ENCODE results near the gene MS4A6E. TPM values are rescaled to one million over a fixed set of nuclear protein-coding genes. Genes with fewer than 3 reads are reported as not detected.

Gene MS4A6E
- total and polyA plus RNA-seq, 2 of the 8 experiments (the other 6 are each of a cell fraction or from before 2014, with no cell fraction given) = not detected

GRCh38 chr11:60338053-60338452 lies 11.0 kb downstream of the MS4A6E start:
- Histone ChIP-seq H2BK5ac (ENCODE audit: low read depth, low read length) (no peak overlapping the region), H2BK15ac (ENCODE audit: low read length) (no peak overlapping the region), H3K36me3 (ENCODE audit: control insufficient read depth in 2 of 4, insufficient read depth in 4 of 4, low read length in 3 of 4) (no peaks in the 10 kb centered on the region), H2BK12ac (ENCODE audit: low read depth, low read length) (no peak overlapping the region), H3K27me3 (replicated peaks in 1 of 4; ENCODE audit: control insufficient read depth in 3 of 4, extremely low read depth in 1 of 4, insufficient read depth in 3 of 4, low read length in 3 of 4) (no peaks in the 10 kb centered on the region), H2BK120ac (replicated peaks; ENCODE audit: low read depth, low read length) (no peak overlapping the region), H2AFZ (ENCODE audit: low read length) (no peak overlapping the region), H3K9ac (replicated peaks in 1 of 4; ENCODE audit: extremely low read depth in 1 of 4, low read depth in 3 of 4, low read length in 3 of 4) (no peak overlapping the region), H3K23me2 (ENCODE audit: low read depth, low read length) (no peaks in the 10 kb centered on the region), H3K4ac (replicated peaks; ENCODE audit: insufficient read length, low read depth, low read length) (no peak overlapping the region), H3K4me1 (replicated peaks in 1 of 4; ENCODE audit: control insufficient read depth in 3 of 4, insufficient read depth in 4 of 4, low read length in 3 of 4) (peaks cover 0 to 4% (median 0%) of the 10 kb centered on the region in 4 experiments; a peak in 3 of 7 replicates), H3K56ac (replicated peaks; ENCODE audit: insufficient read length, low read depth, low read length) (no peak overlapping the region), H3K23ac (ENCODE audit: insufficient read length) (no peak overlapping the region), H3K79me1 (ENCODE audit: low read depth, low read length) (no peaks in the 10 kb centered on the region), H3K79me2 (ENCODE audit: control insufficient read depth in 1 of 2, insufficient read depth in 2 of 2, low read length in 2 of 2) (no peaks in the 10 kb centered on the region), H3K9me3 (ENCODE audit: insufficient read depth in 2 of 2, low read depth in 1 of 2, low read length in 1 of 2) (no peaks in the 10 kb centered on the region), H4K5ac (ENCODE audit: insufficient read length, low read depth, low read length) (no peak overlapping the region), H4K20me1 (replicated peaks in 1 of 2; ENCODE audit: control insufficient read depth in 1 of 2, insufficient read depth in 2 of 2, low read length in 2 of 2) (no peaks in the 10 kb centered on the region), H3K27ac (ENCODE audit: low read depth, low read length) (no peak overlapping the region), H2AK5ac (ENCODE audit: low read depth, low read length) (no peak overlapping the region), H3K18ac (ENCODE audit: extremely low read depth, low read length) (no peak overlapping the region), H4K91ac (replicated peaks; ENCODE audit: insufficient read length, low read length) (no peak overlapping the region), H2BK20ac (ENCODE audit: low read length) (no peak overlapping the region), H3K4me2 (ENCODE audit: insufficient read depth in 1 of 2, low read depth in 2 of 2, low read length in 2 of 2) (no peak overlapping the region), H3K4me3 (ENCODE audit: extremely low read depth in 1 of 4, insufficient read depth in 2 of 4, low read depth in 3 of 4, low read length in 4 of 4) (no peak overlapping the region), H4K8ac (ENCODE audit: extremely low read depth, insufficient read depth, low read length) (no peak overlapping the region), H3K14ac (ENCODE audit: insufficient read length) (no peak overlapping the region)
- no peak for FAIRE-seq
- no peak for DNase-seq (ENCODE audit: low read depth in 1 of 2, low spot score in 2 of 2)
- ChIA-PET CTCF (ENCODE audit: partially characterized antibody) (no interaction called here), POLR2A (ENCODE audit: partially characterized antibody) (no interaction called here)
- WGBS, 2 experiments (ENCODE audit: extremely low coverage in 1 of 2, insufficient coverage in 1 of 2, insufficient read length in 1 of 2, insufficient replicate concordance in 2 of 2, low coverage in 1 of 2, low lambda C conversion rate in 2 of 2, missing lambda C conversion rate in 1 of 2) = 94% methylated on average over 2 of the region's 2 CpGs; no CpG with 5 or more reads in 1 of the 2 experiments
- no peak for TF ChIP-seq SUZ12 (IDR thresholded peaks at IDR 0.05; ENCODE audit: low read length)
- TF ChIP-seq HDAC6 (IDR thresholded peaks at IDR 0.05; ENCODE audit: low read depth, low read length) = no peak
- TF ChIP-seq PHF8 (conservative IDR thresholded peaks at IDR 0.05; ENCODE audit: low read depth, low read length) = no peak
- no peak for TF ChIP-seq SAP30 (IDR thresholded peaks at IDR 0.05; ENCODE audit: insufficient read depth, insufficient replicate concordance, low read length)
- no peak for TF ChIP-seq SP4 (IDR thresholded peaks at IDR 0.05; ENCODE audit: low read length)
- TF ChIP-seq POLR2A (IDR thresholded peaks at IDR 0.05; ENCODE audit: control extremely low read depth in 1 of 2, low read depth in 2 of 2, low read length in 2 of 2) = no peak
- TF ChIP-seq TAF7 (optimal IDR thresholded peaks at IDR 0.05; ENCODE audit: borderline replicate concordance, low read depth, low read length) = no peak
- TF ChIP-seq E2F6 (IDR thresholded peaks at IDR 0.05) = no peak
- no peak for TF ChIP-seq TEAD4 (IDR thresholded peaks at IDR 0.05; ENCODE audit: low read depth, low read length)
- TF ChIP-seq RBBP5 (IDR thresholded peaks at IDR 0.05; ENCODE audit: borderline replicate concordance, low read depth, low read length) = no peak
- no peak for TF ChIP-seq POU5F1 (IDR thresholded peaks at IDR 0.05; ENCODE audit: low read depth, low read length)
- TF ChIP-seq MAX (IDR thresholded peaks at IDR 0.05) = no peak

Measured in H1 (cell line).